ENCODE data around the gene MESP1. TPM values are rescaled to one million over a fixed set of nuclear protein-coding genes. Genes with fewer than 3 reads are reported as not detected.

Gene MESP1
- total RNA-seq, 2 experiments from 2014 or later = 0.22 TPM; not detected in 1

- DNase-seq = no peak
- ChIA-PET CTCF (no interaction called here), POLR2A (interaction anchor here (0.6 kb wide), 1 partner anchor 385 kb away, joined by 3 read pairs; no protein-coding TSS in a partner anchor)
- Histone ChIP-seq H3K4me3 (ENCODE audit: low read length) (no peak overlapping the region), H3K9me3 (ENCODE audit: control insufficient read depth in 1 of 2, insufficient read depth in 1 of 2, low read length in 2 of 2) (no peaks in the 10 kb centered on the region), H3K4me1 (ENCODE audit: insufficient read depth, low read length) (peaks cover 4% of the 10 kb centered on the region), H3K27ac (ENCODE audit: low read depth in 1 of 2, low read length in 2 of 2) (no peak overlapping the region), H3K27me3 (ENCODE audit: control insufficient read depth in 1 of 2, insufficient read depth in 2 of 2, low read length in 2 of 2) (no peaks in the 10 kb centered on the region), H3K36me3 (ENCODE audit: insufficient read depth, low read length) (no peaks in the 10 kb centered on the region)
- peaks cover 18% of the 10 kb centered on the region for H3K27me3 Mint-ChIP-seq
- intact Hi-C loops (cut with DNase I, micrococcal nuclease) = no loop called here
- no peaks in the 10 kb centered on the region for H3K36me3 Mint-ChIP-seq (ENCODE audit: low read depth)
- no peak overlapping the region for H3K27ac Mint-ChIP-seq
- TF ChIP-seq CTCF (IDR thresholded peaks at IDR 0.05) = no peak
- H3K9me3 Mint-ChIP-seq = no peaks in the 10 kb centered on the region
- no peak for ATAC-seq (ENCODE audit: poor library complexity)
- no peak overlapping the region for H3K4me3 Mint-ChIP-seq
- no peaks in the 10 kb centered on the region for H3K4me1 Mint-ChIP-seq (ENCODE audit: low read depth)
Measured at GRCh38 chr15:89756897-89757296, 5.8 kb upstream of the MESP1 start.

DNA sequence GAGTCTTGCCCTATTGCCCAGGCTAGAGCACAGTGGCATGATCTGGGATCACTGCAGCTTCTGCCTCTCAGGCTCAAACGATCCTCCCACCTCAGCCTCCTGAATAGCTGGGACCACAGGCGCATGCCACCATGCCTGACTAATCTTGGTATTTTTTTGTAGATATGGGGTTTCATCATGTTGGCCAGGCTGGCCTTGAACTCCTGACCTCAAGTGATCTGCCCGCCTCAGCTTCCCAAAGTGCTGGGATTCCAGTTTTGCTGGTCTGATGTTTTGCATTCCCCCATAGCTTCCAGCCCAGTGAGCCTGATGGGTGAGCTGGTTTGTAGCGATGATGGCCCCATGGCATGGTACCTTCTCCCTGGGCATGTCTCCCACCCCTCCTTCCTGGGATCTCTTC lies 4.7 kb upstream of the MESP1 start:
- H3K9me3 Mint-ChIP-seq = no peaks in the 10 kb centered on the region
- no peak overlapping the region for H3K27ac ChIP-seq (ENCODE audit: low read depth in 1 of 2, low read length in 2 of 2)
- no peaks in the 10 kb centered on the region for H3K36me3 Mint-ChIP-seq (ENCODE audit: low read depth)
- DNase-seq (no peak), ATAC-seq (ENCODE audit: poor library complexity) (no peak)
- H3K27me3 Mint-ChIP-seq = peaks cover 18% of the 10 kb centered on the region
- no peaks in the 10 kb centered on the region for H3K4me1 Mint-ChIP-seq (ENCODE audit: low read depth)
- H3K27me3 ChIP-seq (ENCODE audit: control insufficient read depth in 1 of 2, insufficient read depth in 2 of 2, low read length in 2 of 2) = no peaks in the 10 kb centered on the region
- H3K4me3 ChIP-seq (ENCODE audit: low read length) = no peak overlapping the region
- ChIA-PET CTCF (no interaction called here), POLR2A (no interaction called here)
- H3K4me3 Mint-ChIP-seq = no peak overlapping the region
- peaks cover 12% of the 10 kb centered on the region for H3K4me1 ChIP-seq (ENCODE audit: insufficient read depth, low read length)
- H3K36me3 ChIP-seq (ENCODE audit: insufficient read depth, low read length) = no peaks in the 10 kb centered on the region
- no peaks in the 10 kb centered on the region for H3K9me3 ChIP-seq (ENCODE audit: control insufficient read depth in 1 of 2, insufficient read depth in 1 of 2, low read length in 2 of 2)
- intact Hi-C loops (cut with DNase I, micrococcal nuclease) = no loop called here
- TF ChIP-seq CTCF (IDR thresholded peaks at IDR 0.05) = no peak
- H3K27ac Mint-ChIP-seq = no peak overlapping the region

DNA sequence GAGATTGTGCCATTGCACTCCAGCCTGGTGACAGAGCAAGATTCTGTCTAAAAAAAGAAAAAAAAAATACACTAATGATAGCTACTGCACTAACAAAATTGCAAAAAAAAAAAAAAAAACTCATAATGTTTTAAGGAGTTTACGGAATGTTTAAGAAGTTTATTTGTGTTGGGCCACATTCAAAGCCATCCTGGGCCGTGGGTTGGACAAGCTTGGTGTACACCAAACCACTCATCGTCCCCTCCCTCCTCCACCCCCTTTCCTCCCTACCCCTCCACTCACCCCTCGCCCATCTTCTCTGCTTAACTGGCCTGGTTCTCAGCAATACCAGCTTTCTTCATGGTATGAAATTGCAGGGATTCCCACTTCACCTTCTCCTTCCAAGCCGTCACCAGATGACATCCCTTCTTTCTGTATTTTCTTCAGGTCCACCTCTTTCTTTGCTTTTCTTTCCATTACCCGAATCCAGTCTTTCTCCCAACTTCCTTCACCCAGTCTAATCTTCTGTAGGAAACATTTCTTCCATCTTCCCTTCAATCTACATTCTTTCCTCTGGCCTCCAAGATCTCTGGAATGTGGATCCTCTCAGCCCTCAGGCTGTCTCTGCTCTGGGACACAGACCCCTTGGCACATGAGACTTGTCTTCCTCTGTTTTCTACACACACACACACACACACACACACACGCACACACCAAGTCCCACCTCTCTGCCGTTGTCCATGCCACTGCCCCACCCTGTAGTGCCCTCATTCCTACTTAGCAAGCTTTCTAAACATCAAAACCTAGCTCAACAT lies 3.5 kb upstream of the MESP1 start:
- intact Hi-C loops (cut with DNase I, micrococcal nuclease) = loop anchor here in 1 of 2 experiments (5.0 kb wide), 1 partner anchor 138 kb away; the partner anchor contains the start of gene AP3S2
- no peak overlapping the region for H3K27ac Mint-ChIP-seq
- no peak for TF ChIP-seq CTCF (IDR thresholded peaks at IDR 0.05)
- no peaks in the 10 kb centered on the region for H3K9me3 Mint-ChIP-seq
- CTCF ChIA-PET = no interaction called here
- peaks cover 18% of the 10 kb centered on the region for H3K27me3 Mint-ChIP-seq
- Histone ChIP-seq H3K4me3 (ENCODE audit: low read length) (no peak overlapping the region), H3K36me3 (ENCODE audit: insufficient read depth, low read length) (no peaks in the 10 kb centered on the region), H3K27me3 (ENCODE audit: control insufficient read depth in 1 of 2, insufficient read depth in 2 of 2, low read length in 2 of 2) (peaks cover 1 to 2% of the 10 kb centered on the region in 2 experiments), H3K9me3 (ENCODE audit: control insufficient read depth in 1 of 2, insufficient read depth in 1 of 2, low read length in 2 of 2) (no peaks in the 10 kb centered on the region), H3K27ac (ENCODE audit: low read depth in 1 of 2, low read length in 2 of 2) (no peak overlapping the region), H3K4me1 (ENCODE audit: insufficient read depth, low read length) (peaks cover 17% of the 10 kb centered on the region)
- no peak for ATAC-seq (ENCODE audit: poor library complexity)
- POLR2A ChIA-PET = no interaction called here
- no peak for DNase-seq
- H3K4me1 Mint-ChIP-seq (ENCODE audit: low read depth) = no peaks in the 10 kb centered on the region
- no peaks in the 10 kb centered on the region for H3K36me3 Mint-ChIP-seq (ENCODE audit: low read depth)
- H3K4me3 Mint-ChIP-seq = peak overlapping the region; percentile 56

Measured in CD4-positive, alpha-beta T cell (primary cell).